GM06990 (cell line): ENCODE results near the gene MBD3L1.

Experiments used
- DNase-seq: peaks from one replicate; pipeline ENCODE4 v3.0.0-alpha.2; 2011; ENCODE audit not compliant: insufficient read length; ENCODE audit errors: extremely low read depth
- H3K27me3 ChIP-seq: replicated peaks from 2 replicates; pipeline ENCODE4 v1.6.0; 2011; ENCODE audit warnings: low read length; ENCODE audit not compliant: control insufficient read depth, insufficient read depth
- H3K36me3 ChIP-seq: 2 replicates; pipeline ENCODE4 v1.5.1; 2011; ENCODE audit warnings: low read length; ENCODE audit not compliant: control insufficient read depth, insufficient read depth
- H3K4me3 ChIP-seq: replicated peaks from 2 replicates; pipeline ENCODE4 v1.5.1; 2011; ENCODE audit warnings: low read depth, mild to moderate bottlenecking, control low read depth, low read length
- TF ChIP-seq, protein P1 (sequence below): IDR thresholded peaks from 2 replicates; pipeline ENCODE4 v1.5.1; 2011; ENCODE audit warnings: low read length, control low read depth, mild to moderate bottlenecking, inconsistent platforms; ENCODE audit not compliant: insufficient read depth, poor library complexity, severe bottlenecking

MBD3L1 gene

GRCh38 chr19:8850488-8850887 lies 18.3 kb downstream of the MBD3L1 start:
- Histone ChIP-seq H3K4me3 (no peak overlapping the region), H3K36me3 (no peaks in the 10 kb centered on the region), H3K27me3 (no peaks in the 10 kb centered on the region)
- no peak for DNase-seq
- TF ChIP-seq, protein P1, sequence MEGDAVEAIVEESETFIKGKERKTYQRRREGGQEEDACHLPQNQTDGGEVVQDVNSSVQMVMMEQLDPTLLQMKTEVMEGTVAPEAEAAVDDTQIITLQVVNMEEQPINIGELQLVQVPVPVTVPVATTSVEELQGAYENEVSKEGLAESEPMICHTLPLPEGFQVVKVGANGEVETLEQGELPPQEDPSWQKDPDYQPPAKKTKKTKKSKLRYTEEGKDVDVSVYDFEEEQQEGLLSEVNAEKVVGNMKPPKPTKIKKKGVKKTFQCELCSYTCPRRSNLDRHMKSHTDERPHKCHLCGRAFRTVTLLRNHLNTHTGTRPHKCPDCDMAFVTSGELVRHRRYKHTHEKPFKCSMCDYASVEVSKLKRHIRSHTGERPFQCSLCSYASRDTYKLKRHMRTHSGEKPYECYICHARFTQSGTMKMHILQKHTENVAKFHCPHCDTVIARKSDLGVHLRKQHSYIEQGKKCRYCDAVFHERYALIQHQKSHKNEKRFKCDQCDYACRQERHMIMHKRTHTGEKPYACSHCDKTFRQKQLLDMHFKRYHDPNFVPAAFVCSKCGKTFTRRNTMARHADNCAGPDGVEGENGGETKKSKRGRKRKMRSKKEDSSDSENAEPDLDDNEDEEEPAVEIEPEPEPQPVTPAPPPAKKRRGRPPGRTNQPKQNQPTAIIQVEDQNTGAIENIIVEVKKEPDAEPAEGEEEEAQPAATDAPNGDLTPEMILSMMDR, result no peak

DNA sequence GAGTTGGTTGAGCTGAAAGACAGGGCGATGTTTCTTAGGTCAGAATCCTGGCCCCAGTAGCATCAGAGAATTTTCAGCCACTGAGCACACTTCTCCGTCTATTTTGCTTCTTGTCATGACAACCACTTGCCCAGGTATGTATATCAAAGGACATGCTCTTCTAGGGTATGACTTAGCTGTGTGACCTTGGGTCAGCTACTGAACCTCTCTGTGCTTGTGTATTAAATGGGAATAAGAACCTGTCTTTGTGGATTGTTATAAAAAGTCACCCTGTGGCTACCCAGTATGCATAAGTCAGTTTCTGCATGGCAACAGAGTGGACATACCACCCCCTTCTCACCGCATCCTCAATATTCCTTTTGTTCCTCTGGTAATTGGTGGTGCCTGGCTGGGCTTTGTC lies 26.1 kb downstream of the MBD3L1 start:
- TF ChIP-seq, protein P1, result no peak
- Histone ChIP-seq H3K36me3 (no peaks in the 10 kb centered on the region), H3K4me3 (no peak overlapping the region), H3K27me3 (no peaks in the 10 kb centered on the region)
- DNase-seq, result no peak

- TF ChIP-seq, protein P1, result no peak
- H3K4me3 ChIP-seq, result no peak overlapping the region
- no peaks in the 10 kb centered on the region for H3K27me3 ChIP-seq
- H3K36me3 ChIP-seq, result no peaks in the 10 kb centered on the region
- no peak for DNase-seq
These were observed 34.2 kb downstream of the MBD3L1 start for GRCh38 chr19:8866344-8866743.

GRCh38 chr19:8877854-8878705 lies 45.9 kb downstream of the MBD3L1 start:
- Histone ChIP-seq H3K27me3 (no peaks in the 10 kb centered on the region), H3K4me3 (no peak overlapping the region), H3K36me3 (no peaks in the 10 kb centered on the region)
- no peak for DNase-seq
- TF ChIP-seq, protein P1, result no peak

DNA sequence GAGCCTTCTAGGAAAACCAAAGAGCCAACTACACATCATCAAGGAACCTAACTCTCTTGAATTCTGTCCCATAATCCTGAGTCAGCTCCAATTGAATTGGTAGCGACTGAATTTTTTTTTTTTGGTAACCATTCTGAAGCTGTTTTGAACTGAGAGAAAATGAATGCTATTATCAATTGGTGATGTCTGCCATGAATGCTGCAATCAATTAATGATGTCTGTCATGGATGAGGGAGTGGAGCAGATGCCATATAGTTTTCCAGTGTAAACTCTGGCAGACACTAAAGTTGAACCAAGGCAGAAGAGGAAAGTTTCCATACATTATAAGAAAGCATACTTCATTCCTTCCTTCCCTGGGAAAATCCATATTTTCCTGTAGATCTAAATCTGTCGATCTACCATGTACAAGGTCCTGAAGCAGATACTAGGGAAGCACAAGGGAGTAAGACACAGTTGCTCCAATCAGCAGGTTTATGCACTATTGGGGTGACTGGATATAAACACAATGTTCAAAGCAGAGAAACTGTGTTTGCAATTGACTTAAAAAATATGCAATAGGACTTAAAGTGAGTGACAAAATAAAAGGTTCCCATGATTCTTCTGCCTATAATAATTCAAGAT lies 48.8 kb downstream of the MBD3L1 start:
- H3K4me3 ChIP-seq, result no peak overlapping the region
- no peak for DNase-seq
- no peaks in the 10 kb centered on the region for H3K36me3 ChIP-seq
- no peaks in the 10 kb centered on the region for H3K27me3 ChIP-seq
- TF ChIP-seq, protein P1, result no peak
